Measurements from ENCODE around the gene SPATA22.
"Not testable (repeated sequence)": the region's sequence is repeated elsewhere in the genome, so short reads cannot be mapped to it uniquely, and the experiment has no call there.

The SPATA22 gene

DNA sequence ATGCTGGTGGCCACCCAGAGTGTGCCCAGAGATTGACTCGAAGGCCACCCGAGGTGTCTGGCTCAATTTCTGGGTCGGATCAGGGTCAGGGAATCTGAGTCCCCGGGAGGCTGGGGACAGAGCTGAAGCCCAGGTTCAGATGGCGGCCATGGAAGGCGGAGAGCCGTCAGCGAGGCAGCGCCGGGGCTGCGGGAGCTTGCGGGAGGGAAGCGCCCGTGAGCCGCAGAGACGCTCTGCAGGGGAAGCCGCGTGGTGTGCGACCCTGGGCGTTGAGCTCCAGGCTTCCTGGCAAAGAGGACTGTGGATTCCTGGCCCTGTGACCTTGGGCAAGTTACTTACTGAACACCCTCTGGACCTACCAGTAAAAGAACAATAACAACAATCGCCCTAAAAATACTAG, 518 bp upstream of the SPATA22 start:
- H3K27ac ChIP-seq: no peak overlapping the region
- no peak for TF ChIP-seq CTCF (conservative IDR thresholded peaks at IDR 0.05)
- no peak for TF ChIP-seq ZFX (IDR thresholded peaks at IDR 0.05)

- H3K27ac ChIP-seq: no peak overlapping the region
- no peak for TF ChIP-seq CTCF (conservative IDR thresholded peaks at IDR 0.05)
- TF ChIP-seq ZFX (IDR thresholded peaks at IDR 0.05): no peak
Observed at GRCh38 chr17:3469529-3469928, 2.1 kb downstream of the SPATA22 start.

DNA sequence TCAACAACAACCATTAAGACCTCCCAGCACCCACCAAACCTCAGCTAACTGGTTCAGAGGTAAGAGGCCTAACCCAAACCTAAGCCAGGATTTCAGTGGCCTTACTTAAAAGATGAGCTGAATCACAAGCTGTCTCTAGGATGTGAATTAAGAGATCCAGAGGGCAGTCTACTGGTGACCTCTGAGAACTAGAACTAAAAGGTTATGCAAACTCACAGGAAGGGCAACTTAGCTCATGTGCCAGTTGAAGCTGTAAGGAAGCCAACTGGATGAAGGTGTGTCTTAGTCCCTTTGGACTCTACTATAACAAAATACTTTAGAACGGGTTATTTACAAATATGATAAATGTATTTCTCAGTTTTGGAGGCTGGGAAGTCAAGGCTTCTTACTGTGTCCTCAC, 5.3 kb downstream of the SPATA22 start:
- H3K27ac ChIP-seq: not testable (repeated sequence)

- peak; percentile 19 for TF ChIP-seq CTCF (conservative IDR thresholded peaks at IDR 0.05)
- no peak for TF ChIP-seq ZFX (IDR thresholded peaks at IDR 0.05)
- no peak overlapping the region for H3K27ac ChIP-seq
Observed at GRCh38 chr17:3448059-3448665, 23.5 kb downstream of the SPATA22 start.

DNA sequence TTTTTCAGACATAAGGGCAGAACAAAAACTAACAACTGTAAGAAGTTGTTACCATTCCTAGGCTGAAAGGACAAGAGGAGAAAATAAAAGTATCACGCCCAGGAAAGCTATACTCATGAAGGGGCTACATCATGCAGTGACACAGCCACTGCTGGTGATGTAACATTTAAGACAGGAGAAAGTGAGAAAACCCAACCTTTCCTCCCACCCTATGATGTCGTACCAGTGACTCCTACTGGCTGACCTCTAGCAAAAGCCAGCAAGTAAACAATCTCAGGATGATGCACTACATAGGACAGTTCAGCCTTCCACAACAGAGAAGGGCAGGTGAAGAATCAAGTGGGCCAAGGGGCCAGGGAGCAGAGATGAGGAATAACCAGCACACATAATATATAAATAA, 24.0 kb downstream of the SPATA22 start:
- TF ChIP-seq ZFX (IDR thresholded peaks at IDR 0.05): no peak
- TF ChIP-seq CTCF (conservative IDR thresholded peaks at IDR 0.05): peak; percentile 34
- no peak overlapping the region for H3K27ac ChIP-seq

DNA sequence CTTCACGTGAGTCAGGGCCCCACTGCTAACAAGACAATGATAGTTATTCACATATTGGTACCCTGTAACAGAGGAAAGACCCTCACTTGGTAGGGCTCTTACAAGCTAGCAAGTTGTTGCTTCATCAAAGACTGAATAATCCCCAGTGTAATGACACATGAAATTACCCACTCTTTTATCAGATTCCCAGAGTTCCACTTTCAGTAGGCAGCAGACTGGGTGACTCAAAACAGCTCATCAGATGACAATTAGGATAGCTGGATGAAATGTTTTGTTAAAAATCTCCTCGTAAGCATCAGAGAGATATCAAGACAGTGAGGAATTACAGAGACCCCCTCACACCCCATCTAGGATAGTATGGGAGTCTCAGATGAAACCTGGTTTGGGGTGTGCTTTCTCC, 31.2 kb downstream of the SPATA22 start:
- TF ChIP-seq CTCF (conservative IDR thresholded peaks at IDR 0.05) (no peak), ZFX (IDR thresholded peaks at IDR 0.05) (no peak)

DNA sequence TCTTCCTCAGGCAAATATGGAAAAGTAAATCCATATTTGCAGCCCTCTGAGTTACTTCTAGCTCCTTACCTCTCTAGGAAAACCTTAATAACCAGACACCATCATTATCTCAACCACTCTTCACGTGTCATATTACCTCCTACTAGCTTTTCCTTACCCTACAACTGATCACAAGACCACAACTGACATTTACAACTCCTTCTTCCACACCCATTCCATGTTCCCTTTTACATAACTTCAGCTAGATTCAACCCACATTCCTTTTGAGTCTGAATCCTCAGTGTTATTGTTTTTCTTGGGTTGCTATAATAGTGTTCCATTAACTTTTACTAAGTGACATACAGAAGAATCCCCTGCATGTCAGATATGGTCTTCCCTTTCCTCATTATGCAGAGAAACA, 33.3 kb downstream of the SPATA22 start:
- no peak overlapping the region for H3K27ac ChIP-seq
- TF ChIP-seq CTCF (conservative IDR thresholded peaks at IDR 0.05): no peak
- no peak for TF ChIP-seq ZFX (IDR thresholded peaks at IDR 0.05)

More for the DNA sequence above, 31.2 kb downstream of the SPATA22 start:
- no peak overlapping the region for H3K27ac ChIP-seq

GRCh38 chr17:3433741-3434140, 37.9 kb downstream of the SPATA22 start, which contains the start of gene OR1E2:
OR1E2 (minus strand) TSS chr17:3433841; CDS start chr17:3433841, 0 bp downstream.
- H3K27ac ChIP-seq: no peak within 1 kb of the TSS
- TF ChIP-seq CTCF (conservative IDR thresholded peaks at IDR 0.05) (no peak), ZFX (IDR thresholded peaks at IDR 0.05) (no peak)

GRCh38 chr17:3433215-3433614, 38.4 kb downstream of the SPATA22 start:
- H3K27ac ChIP-seq: not testable (repeated sequence)
